WTC11 (cell line): ENCODE measurements around the gene CYP4F11. TPM values are rescaled to one million over a fixed set of nuclear protein-coding genes. Genes with fewer than 3 reads are reported as not detected.

Experiments
- ATAC-seq: fragments of 200-7000 bp; cut with Tn5 transposase; 2 replicates; pipeline ENCODE4 v1.10.0; 2021; ENCODE audit warnings: mild to moderate bottlenecking, moderate library complexity
- CTCF ChIA-PET: fragments of 300-600 bp; sonication (Branson Sonifier 250); formaldehyde crosslinking; loops from one replicate; lab custom pipeline; 2021; ENCODE audit warnings: antibody characterized with exemption; lab: Charles Lee
- POLR2A ChIA-PET: fragments of 350-600 bp; sonication (Branson Sonifier 250); formaldehyde crosslinking; loops from one replicate; lab custom pipeline; 2021; ENCODE audit warnings: antibody characterized with exemption; lab: Charles Lee
- DNase-seq: peaks from one replicate; pipeline ENCODE4 v3.0.0; 2021; ENCODE audit warnings: low spot score
- H3K27ac Mint-ChIP-seq: 2 replicates; pipeline ENCODE4 v1.8.0; 2021; ENCODE audit warnings: mixed read lengths
- H3K27me3 Mint-ChIP-seq: 2 replicates; pipeline ENCODE4 v1.8.0; 2021; ENCODE audit warnings: low read depth, mild to moderate bottlenecking, moderate library complexity, mixed read lengths
- H3K36me3 Mint-ChIP-seq: 2 replicates; pipeline ENCODE4 v1.8.0; 2021; ENCODE audit warnings: mixed read lengths
- H3K4me1 Mint-ChIP-seq: 2 replicates; pipeline ENCODE4 v1.8.0; 2022; ENCODE audit warnings: mixed read lengths
- H3K4me3 Mint-ChIP-seq: 2 replicates; pipeline ENCODE4 v1.8.0; 2021; ENCODE audit warnings: mild to moderate bottlenecking, moderate library complexity, mixed read lengths
- H3K9me3 Mint-ChIP-seq: 2 replicates; pipeline ENCODE4 v1.8.0; 2021; ENCODE audit warnings: mixed read lengths
- ATF1 ChIP-seq: sonication (generic); formaldehyde crosslinking; IDR thresholded peaks from 2 replicates; pipeline ENCODE4 v1.8.1; 2023; ENCODE audit warnings: mild to moderate bottlenecking, moderate library complexity, missing genetic modification reagents
- ETV6 ChIP-seq: sonication (generic); formaldehyde crosslinking; IDR thresholded peaks from 2 replicates; pipeline ENCODE4 v1.8.1; 2022; ENCODE audit warnings: mild to moderate bottlenecking, missing genetic modification reagents
- FOXK1 ChIP-seq: sonication (generic); formaldehyde crosslinking; IDR thresholded peaks from 2 replicates; pipeline ENCODE4 v1.8.0; 2022; ENCODE audit warnings: mild to moderate bottlenecking, moderate library complexity, missing genetic modification reagents
- RORB ChIP-seq: fragments of 250-450 bp; sonication (Bioruptor Pico); IDR thresholded peaks from 2 replicates; pipeline ENCODE4 v1.9.0; 2021; ENCODE audit warnings: mild to moderate bottlenecking
- TEAD4 ChIP-seq: sonication (generic); formaldehyde crosslinking; IDR thresholded peaks from 2 replicates; pipeline ENCODE4 v1.8.0; 2022; ENCODE audit warnings: mild to moderate bottlenecking, missing genetic modification reagents
- ZNF263 ChIP-seq: sonication (generic); formaldehyde crosslinking; IDR thresholded peaks from 2 replicates; pipeline ENCODE4 v1.8.1; 2022; ENCODE audit warnings: low read depth, mild to moderate bottlenecking, moderate library complexity, missing genetic modification reagents
- ZNF416 ChIP-seq: fragments of 250-450 bp; sonication (Bioruptor Pico); IDR thresholded peaks from 2 replicates; pipeline ENCODE4 v1.9.0; 2021; ENCODE audit warnings: mild to moderate bottlenecking, inconsistent platforms
- total RNA-seq: library from RNA; stranded (reverse); gene quantifications from 3 replicates; pipeline ENCODE4 v1.2.3, GENCODE V29; 2021
- TF ChIP-seq, protein P1 (sequence below): sonication (generic); formaldehyde crosslinking; IDR thresholded peaks from 2 replicates; pipeline ENCODE4 v1.8.1; 2023; ENCODE audit warnings: mild to moderate bottlenecking, moderate library complexity, missing genetic modification reagents
- TF ChIP-seq, protein P2 (sequence below): sonication (generic); formaldehyde crosslinking; IDR thresholded peaks from 2 replicates; pipeline ENCODE4 v1.8.1; 2022; ENCODE audit warnings: low read depth, missing genetic modification reagents, borderline replicate concordance
- TF ChIP-seq, protein P3 (sequence below): sonication (generic); formaldehyde crosslinking; IDR thresholded peaks from 2 replicates; pipeline ENCODE4 v1.8.0; 2023; ENCODE audit warnings: missing genetic modification reagents
- TF ChIP-seq, protein P4 (sequence below): sonication (generic); formaldehyde crosslinking; IDR thresholded peaks from 2 replicates; pipeline ENCODE4 v1.8.1; 2022; ENCODE audit warnings: mild to moderate bottlenecking, missing genetic modification reagents, moderate library complexity, borderline replicate concordance
- TF ChIP-seq, protein P5 (sequence below): fragments of 200-600 bp; IDR thresholded peaks from 2 replicates; pipeline ENCODE4 v1.8.0; 2022; ENCODE audit warnings: antibody characterized with exemption
- TF ChIP-seq, protein P6 (sequence below): sonication (generic); formaldehyde crosslinking; IDR thresholded peaks from 2 replicates; pipeline ENCODE4 v1.8.0; 2023; ENCODE audit warnings: missing genetic modification reagents, mild to moderate bottlenecking, borderline replicate concordance
- TF ChIP-seq, protein P7 (sequence below): sonication (generic); formaldehyde crosslinking; conservative IDR thresholded peaks from 2 replicates; pipeline ENCODE4 v1.8.1; 2022; ENCODE audit warnings: mild to moderate bottlenecking, missing genetic modification reagents

The CYP4F11 gene
- total RNA-seq, 1 experiment from 2014 or later, result not detected

DNA sequence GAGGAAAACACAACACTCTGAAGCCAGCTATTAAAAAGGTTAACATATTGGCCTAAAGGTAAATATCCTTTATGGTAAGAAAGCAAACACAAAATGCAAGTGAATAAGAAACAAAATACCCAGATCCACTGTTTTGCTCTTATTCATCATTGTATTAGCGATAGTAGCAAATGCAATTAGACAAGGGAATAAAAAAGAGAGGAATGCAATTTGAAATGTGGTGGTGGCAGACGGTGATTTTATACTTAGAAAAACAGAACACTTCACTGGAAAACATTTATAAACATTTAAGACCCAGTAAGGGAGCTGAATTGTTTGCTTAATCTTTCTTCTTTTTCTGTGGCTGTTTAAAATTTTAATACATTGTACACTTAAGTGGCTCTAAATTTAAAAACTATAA is 19.2 kb downstream of the CYP4F11 start (continued):
- TF ChIP-seq, protein P1, sequence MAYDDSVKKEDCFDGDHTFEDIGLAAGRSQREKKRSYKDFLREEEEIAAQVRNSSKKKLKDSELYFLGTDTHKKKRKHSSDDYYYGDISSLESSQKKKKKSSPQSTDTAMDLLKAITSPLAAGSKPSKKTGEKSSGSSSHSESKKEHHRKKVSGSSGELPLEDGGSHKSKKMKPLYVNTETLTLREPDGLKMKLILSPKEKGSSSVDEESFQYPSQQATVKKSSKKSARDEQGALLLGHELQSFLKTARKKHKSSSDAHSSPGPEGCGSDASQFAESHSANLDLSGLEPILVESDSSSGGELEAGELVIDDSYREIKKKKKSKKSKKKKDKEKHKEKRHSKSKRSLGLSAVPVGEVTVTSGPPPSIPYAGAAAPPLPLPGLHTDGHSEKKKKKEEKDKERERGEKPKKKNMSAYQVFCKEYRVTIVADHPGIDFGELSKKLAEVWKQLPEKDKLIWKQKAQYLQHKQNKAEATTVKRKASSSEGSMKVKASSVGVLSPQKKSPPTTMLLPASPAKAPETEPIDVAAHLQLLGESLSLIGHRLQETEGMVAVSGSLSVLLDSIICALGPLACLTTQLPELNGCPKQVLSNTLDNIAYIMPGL, result no peak
- TF ChIP-seq ETV6 (no peak), ZNF263 (CRISPR knock-in tag) (no peak), TEAD4 (no peak), RORB (CRISPR knock-in tag) (no peak), ATF1 (CRISPR knock-in tag) (no peak)
- TF ChIP-seq, protein P2, sequence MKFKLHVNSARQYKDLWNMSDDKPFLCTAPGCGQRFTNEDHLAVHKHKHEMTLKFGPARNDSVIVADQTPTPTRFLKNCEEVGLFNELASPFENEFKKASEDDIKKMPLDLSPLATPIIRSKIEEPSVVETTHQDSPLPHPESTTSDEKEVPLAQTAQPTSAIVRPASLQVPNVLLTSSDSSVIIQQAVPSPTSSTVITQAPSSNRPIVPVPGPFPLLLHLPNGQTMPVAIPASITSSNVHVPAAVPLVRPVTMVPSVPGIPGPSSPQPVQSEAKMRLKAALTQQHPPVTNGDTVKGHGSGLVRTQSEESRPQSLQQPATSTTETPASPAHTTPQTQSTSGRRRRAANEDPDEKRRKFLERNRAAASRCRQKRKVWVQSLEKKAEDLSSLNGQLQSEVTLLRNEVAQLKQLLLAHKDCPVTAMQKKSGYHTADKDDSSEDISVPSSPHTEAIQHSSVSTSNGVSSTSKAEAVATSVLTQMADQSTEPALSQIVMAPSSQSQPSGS (CRISPR knock-in tag), result no peak
- TF ChIP-seq, protein P3, sequence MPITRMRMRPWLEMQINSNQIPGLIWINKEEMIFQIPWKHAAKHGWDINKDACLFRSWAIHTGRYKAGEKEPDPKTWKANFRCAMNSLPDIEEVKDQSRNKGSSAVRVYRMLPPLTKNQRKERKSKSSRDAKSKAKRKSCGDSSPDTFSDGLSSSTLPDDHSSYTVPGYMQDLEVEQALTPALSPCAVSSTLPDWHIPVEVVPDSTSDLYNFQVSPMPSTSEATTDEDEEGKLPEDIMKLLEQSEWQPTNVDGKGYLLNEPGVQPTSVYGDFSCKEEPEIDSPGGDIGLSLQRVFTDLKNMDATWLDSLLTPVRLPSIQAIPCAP (CRISPR knock-in tag), result no peak
- TF ChIP-seq, protein P4, sequence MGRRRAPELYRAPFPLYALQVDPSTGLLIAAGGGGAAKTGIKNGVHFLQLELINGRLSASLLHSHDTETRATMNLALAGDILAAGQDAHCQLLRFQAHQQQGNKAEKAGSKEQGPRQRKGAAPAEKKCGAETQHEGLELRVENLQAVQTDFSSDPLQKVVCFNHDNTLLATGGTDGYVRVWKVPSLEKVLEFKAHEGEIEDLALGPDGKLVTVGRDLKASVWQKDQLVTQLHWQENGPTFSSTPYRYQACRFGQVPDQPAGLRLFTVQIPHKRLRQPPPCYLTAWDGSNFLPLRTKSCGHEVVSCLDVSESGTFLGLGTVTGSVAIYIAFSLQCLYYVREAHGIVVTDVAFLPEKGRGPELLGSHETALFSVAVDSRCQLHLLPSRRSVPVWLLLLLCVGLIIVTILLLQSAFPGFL (CRISPR knock-in tag), result no peak

DNA sequence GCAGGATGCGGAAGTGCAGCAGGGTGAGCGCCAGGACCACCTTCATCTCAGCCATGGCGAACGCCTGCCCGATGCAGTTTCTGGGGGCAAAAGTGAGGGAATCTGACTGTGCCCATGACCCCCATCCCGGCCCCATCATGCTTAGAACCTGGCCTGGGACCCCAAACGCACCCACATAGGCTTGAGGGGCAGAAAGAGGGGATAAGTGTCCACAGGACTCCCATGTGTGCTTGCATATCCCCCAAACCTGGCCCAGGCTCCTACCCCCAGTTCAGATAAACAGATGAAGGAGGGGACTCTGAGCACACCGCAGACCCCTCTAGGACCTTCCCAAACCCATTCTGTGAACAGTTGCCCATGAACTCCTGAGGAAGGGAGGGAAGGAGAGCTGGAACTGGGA is 20.5 kb downstream of the CYP4F11 start:
- peaks cover 30% of the 10 kb centered on the region for H3K36me3 Mint-ChIP-seq
- no peak for DNase-seq
- H3K27ac Mint-ChIP-seq, result no peak overlapping the region
- H3K4me1 Mint-ChIP-seq, result peaks cover 3% of the 10 kb centered on the region; the same call in 1 of the 2 replicates
- ChIA-PET POLR2A (no interaction called here), CTCF (no interaction called here)
- no peak overlapping the region for H3K4me3 Mint-ChIP-seq
- H3K9me3 Mint-ChIP-seq, result peaks cover 51% of the 10 kb centered on the region
- H3K27me3 Mint-ChIP-seq, result peaks cover 54% of the 10 kb centered on the region
- TF ChIP-seq, protein P5, sequence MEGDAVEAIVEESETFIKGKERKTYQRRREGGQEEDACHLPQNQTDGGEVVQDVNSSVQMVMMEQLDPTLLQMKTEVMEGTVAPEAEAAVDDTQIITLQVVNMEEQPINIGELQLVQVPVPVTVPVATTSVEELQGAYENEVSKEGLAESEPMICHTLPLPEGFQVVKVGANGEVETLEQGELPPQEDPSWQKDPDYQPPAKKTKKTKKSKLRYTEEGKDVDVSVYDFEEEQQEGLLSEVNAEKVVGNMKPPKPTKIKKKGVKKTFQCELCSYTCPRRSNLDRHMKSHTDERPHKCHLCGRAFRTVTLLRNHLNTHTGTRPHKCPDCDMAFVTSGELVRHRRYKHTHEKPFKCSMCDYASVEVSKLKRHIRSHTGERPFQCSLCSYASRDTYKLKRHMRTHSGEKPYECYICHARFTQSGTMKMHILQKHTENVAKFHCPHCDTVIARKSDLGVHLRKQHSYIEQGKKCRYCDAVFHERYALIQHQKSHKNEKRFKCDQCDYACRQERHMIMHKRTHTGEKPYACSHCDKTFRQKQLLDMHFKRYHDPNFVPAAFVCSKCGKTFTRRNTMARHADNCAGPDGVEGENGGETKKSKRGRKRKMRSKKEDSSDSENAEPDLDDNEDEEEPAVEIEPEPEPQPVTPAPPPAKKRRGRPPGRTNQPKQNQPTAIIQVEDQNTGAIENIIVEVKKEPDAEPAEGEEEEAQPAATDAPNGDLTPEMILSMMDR, result no peak
- TF ChIP-seq, protein P6, sequence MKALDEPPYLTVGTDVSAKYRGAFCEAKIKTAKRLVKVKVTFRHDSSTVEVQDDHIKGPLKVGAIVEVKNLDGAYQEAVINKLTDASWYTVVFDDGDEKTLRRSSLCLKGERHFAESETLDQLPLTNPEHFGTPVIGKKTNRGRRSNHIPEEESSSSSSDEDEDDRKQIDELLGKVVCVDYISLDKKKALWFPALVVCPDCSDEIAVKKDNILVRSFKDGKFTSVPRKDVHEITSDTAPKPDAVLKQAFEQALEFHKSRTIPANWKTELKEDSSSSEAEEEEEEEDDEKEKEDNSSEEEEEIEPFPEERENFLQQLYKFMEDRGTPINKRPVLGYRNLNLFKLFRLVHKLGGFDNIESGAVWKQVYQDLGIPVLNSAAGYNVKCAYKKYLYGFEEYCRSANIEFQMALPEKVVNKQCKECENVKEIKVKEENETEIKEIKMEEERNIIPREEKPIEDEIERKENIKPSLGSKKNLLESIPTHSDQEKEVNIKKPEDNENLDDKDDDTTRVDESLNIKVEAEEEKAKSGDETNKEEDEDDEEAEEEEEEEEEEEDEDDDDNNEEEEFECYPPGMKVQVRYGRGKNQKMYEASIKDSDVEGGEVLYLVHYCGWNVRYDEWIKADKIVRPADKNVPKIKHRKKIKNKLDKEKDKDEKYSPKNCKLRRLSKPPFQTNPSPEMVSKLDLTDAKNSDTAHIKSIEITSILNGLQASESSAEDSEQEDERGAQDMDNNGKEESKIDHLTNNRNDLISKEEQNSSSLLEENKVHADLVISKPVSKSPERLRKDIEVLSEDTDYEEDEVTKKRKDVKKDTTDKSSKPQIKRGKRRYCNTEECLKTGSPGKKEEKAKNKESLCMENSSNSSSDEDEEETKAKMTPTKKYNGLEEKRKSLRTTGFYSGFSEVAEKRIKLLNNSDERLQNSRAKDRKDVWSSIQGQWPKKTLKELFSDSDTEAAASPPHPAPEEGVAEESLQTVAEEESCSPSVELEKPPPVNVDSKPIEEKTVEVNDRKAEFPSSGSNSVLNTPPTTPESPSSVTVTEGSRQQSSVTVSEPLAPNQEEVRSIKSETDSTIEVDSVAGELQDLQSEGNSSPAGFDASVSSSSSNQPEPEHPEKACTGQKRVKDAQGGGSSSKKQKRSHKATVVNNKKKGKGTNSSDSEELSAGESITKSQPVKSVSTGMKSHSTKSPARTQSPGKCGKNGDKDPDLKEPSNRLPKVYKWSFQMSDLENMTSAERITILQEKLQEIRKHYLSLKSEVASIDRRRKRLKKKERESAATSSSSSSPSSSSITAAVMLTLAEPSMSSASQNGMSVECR (CRISPR knock-in tag), result no peak
- TF ChIP-seq ZNF416, result no peak
- TF ChIP-seq FOXK1, result no peak
- TF ChIP-seq, protein P7, sequence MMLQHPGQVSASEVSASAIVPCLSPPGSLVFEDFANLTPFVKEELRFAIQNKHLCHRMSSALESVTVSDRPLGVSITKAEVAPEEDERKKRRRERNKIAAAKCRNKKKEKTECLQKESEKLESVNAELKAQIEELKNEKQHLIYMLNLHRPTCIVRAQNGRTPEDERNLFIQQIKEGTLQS, result no peak
- no peak for ATAC-seq
